Omental fat pad (tissue), 4 donors: ENCODE results near the gene EPDR1. TPM values are rescaled to one million over a fixed set of nuclear protein-coding genes. Genes with fewer than 3 reads are reported as not detected.
"Not testable (repeated sequence)": the region's sequence is repeated elsewhere in the genome, so short reads cannot be mapped to it uniquely, and the experiment has no call there.

ENCODE experiments used
- ATAC-seq: fragments of 150-250 bp; one replicate; pipeline ENCODE4 v1.9.1; 2016; ENCODE audit warnings: mild to moderate bottlenecking, moderate library complexity; ENCODE audit not compliant: low FRiP score
- DNase-seq: peaks from one replicate; pipeline ENCODE4 v3.0.0-alpha.2; 2019; ENCODE audit warnings: low spot score
- total RNA-seq, 4 donors: library from RNA; depleted of rRNA; stranded (reverse); fragments of >200 nt; gene quantifications; one replicate each; pipeline ENCODE4 v1.1.0, GENCODE V29; 2016
- TF ChIP-seq, protein P1 (sequence below), 3 donors: fragments of 450-650 bp; IDR thresholded peaks; one replicate each; pipeline ENCODE4 v1.5.1; 2016 to 2017; ENCODE audit warnings: antibody characterized with exemption in 3 of 3, mild to moderate bottlenecking in 3 of 3, moderate library complexity in 2 of 3

The EPDR1 gene
- total RNA-seq, 4 donors from 2014 or later, result 9.1 to 35.6 (median 21.1) TPM

DNA sequence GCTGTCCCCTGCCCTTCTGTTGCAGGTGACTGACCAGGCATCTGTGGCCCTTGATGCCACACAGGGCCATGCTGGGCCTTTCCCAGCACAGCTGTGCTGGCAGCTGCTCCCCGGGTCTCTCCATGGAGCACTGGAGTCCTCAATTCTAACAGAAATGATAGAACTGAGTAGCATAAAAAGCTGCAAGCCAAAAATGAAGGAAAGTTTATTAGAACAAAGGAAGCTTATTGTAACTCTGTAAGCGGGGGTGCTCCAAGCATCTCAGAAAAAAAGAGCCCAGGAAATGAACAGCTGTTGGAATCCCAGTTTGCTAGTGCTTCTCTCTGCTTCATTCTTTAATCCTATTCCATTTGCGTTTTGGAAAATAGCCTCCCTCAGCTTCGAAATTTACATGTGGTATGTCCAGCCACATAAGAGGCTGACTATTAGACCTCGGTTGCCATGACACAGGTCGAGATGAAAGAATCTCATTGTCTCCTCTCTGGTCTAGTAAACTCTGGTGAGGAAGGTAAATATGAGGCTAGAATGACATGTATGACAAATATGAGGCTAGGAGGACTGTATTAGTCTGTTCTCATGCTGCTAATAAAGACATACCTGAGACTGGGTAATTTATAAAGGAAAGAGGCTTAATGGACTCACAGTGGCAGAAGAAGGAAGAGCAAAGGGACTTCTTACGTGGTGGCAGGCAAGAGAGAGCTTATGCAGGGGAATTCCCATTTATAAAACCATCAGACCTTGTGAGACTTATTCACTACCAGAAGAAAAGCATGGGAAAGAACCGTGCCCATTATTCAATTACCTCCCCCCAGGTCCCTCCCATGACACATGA lies 23.7 kb downstream of the EPDR1 start:
- DNase-seq (no peak), ATAC-seq (no peak)
- TF ChIP-seq, protein P1, sequence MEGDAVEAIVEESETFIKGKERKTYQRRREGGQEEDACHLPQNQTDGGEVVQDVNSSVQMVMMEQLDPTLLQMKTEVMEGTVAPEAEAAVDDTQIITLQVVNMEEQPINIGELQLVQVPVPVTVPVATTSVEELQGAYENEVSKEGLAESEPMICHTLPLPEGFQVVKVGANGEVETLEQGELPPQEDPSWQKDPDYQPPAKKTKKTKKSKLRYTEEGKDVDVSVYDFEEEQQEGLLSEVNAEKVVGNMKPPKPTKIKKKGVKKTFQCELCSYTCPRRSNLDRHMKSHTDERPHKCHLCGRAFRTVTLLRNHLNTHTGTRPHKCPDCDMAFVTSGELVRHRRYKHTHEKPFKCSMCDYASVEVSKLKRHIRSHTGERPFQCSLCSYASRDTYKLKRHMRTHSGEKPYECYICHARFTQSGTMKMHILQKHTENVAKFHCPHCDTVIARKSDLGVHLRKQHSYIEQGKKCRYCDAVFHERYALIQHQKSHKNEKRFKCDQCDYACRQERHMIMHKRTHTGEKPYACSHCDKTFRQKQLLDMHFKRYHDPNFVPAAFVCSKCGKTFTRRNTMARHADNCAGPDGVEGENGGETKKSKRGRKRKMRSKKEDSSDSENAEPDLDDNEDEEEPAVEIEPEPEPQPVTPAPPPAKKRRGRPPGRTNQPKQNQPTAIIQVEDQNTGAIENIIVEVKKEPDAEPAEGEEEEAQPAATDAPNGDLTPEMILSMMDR (IDR thresholded peaks at IDR 0.05), result no peak

DNA sequence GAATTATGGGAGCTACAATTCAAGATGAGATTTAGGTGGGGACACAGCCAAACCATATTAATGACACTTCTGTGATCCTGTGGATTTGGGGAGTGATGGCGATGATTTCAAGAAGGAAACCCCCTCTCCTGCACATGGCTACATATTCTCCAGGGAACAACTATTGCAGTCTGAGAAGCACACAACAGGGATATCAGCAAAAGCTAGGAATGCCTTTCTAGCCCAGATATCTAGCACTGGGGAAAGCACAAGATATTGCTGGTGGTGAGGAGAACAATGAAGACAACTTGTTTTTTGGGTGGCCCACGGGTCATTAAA lies 24.3 kb downstream of the EPDR1 start:
- ATAC-seq (no peak), DNase-seq (no peak)
- TF ChIP-seq, protein P1 (IDR thresholded peaks at IDR 0.05), result no peak

DNA sequence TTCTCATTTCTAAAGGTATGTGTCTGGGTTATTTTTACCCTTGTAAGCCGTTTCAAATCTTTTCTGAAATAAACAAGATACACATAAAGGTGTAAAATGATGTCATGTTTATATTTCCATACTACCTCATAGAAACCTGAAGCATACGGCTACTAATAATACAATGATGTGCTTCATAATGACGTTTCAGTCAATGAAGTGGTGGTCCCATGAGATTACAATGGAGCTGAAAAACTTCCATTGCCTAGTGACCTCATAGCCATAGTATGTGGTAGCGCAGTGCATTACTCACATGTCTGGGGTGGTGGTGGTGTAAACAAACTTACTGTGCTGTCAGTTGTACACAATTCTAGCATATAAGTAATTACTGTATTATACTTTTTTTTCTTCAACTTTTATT lies 24.9 kb downstream of the EPDR1 start:
- DNase-seq (no peak), ATAC-seq (no peak)
- TF ChIP-seq, protein P1 (IDR thresholded peaks at IDR 0.05), result no peak

DNA sequence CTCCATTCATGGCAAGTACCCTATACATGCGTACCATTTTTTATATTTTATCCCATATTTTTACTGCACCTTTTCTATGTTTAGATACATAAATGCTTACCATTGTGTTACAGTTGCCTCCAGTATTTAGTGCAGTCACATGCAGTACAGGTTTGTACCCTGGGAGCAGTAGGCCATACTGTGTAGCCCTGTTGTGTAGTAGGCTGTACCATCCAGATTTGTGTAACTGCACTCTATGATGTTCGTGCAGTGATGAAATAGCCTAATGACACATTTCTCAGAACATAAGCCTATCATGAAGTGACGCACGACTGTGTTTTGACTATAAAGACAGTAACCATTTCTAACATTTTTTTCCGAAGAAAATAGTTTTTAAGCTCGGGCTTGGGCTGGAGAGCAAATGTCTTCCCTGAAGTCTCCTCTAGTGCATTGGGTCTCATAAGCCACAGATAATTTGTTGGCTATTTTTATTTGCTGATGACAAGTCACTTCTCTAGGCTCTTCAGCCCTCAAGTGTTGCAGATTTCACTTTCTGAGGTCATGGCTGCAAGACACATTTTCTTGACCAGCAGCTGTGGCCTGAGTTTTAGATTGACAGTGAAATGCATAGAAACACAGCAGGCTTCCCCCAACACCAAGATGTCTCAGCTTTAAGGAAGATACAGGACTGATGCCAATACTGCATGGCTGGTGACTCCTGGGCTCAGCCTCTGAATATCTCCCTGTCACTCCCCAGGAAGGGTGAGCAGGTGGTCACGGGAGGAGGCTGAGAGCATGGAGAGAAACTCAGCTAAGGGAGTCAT lies 26.9 kb downstream of the EPDR1 start:
- TF ChIP-seq, protein P1 (IDR thresholded peaks at IDR 0.05), result no peak
- ATAC-seq, result no peak
- DNase-seq, result no peak

DNA sequence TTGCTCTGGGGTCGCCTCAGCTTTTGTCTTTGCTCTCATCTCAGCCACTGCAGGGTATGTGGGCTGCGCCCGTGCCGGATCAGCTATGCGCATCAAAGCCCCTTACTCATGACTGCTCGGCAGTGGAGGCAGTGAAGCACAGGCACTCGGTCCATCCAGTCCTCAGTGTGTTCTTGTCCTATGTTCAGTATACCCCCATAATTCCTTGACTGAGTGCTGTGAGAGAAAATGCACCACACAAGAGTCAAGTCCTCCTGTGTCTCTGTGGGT lies 27.4 kb downstream of the EPDR1 start:
- TF ChIP-seq, protein P1 (IDR thresholded peaks at IDR 0.05), result no peak
- DNase-seq (no peak), ATAC-seq (no peak)

DNA sequence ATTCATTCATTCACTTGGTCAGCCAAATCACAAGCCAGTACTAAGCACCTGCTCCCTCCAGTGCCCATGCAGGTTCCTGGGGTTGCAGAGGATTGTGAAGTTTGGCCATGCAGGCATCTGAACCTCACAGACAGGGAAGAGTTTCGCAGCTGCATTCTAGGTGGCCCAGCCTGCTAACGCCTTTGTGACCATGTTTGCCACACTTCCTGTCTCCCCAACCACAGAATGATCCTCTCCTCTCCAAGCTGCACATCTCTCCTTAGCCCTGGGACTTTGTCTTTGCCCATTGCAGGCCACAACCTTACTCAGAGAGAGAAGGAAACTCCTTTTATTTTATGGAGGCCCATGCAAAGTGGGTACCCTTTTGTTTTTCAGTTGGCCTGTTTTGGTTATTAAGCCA lies 31.8 kb downstream of the EPDR1 start:
- TF ChIP-seq, protein P1 (IDR thresholded peaks at IDR 0.05), result no peak
- DNase-seq, result no peak
- no peak for ATAC-seq

DNA sequence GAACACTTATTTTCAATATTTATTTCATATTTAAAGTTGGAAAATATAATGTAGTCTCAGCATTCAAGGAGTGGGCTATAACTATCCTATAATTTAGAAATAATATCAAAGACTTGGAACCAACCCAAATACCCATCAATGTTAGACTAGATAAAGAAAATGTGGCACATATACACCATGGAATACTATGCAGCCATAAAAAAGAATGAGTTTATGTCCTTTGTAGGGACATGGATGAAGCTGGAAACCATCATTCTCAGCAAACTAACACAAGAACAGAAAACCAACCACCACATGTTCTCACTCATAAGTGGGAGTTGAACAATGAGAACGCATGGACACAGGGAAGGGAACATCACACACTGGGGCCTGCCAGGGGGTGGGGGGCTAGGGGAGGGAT lies 33.8 kb downstream of the EPDR1 start:
- not testable (repeated sequence) for DNase-seq

More for the DNA sequence above, 33.8 kb downstream of the EPDR1 start:
- not testable (repeated sequence) for ATAC-seq
